HG03565 (cell line): Measurements from ENCODE around the gene MFNG.

Source experiments
- ATAC-seq: cut with Tn5 transposase; IDR thresholded peaks from one replicate; pipeline ENCODE4 v1.9.1; 2021; ENCODE audit warnings: mild to moderate bottlenecking, moderate library complexity; ENCODE audit not compliant: unreplicated experiment

Gene MFNG

GRCh38 chr22:37427135-37427710 is 59.0 kb downstream of the MFNG start, which contains the start of gene ELFN2:
Gene ELFN2 (minus strand): TSS chr22:37427479. CDS start chr22:37375534, 51,945 bp downstream.
- ATAC-seq: no peak

- no peak for ATAC-seq
Measured at GRCh38 chr22:37426706-37427134, 59.5 kb downstream of the MFNG start.

- ATAC-seq: no peak
Measured at GRCh38 chr22:37425800-37426705, 60.1 kb downstream of the MFNG start.

GRCh38 chr22:37425369-37425768 is 60.8 kb downstream of the MFNG start:
- no peak for ATAC-seq

- no peak for ATAC-seq
Measured at GRCh38 chr22:37423283-37423682, 62.9 kb downstream of the MFNG start.

- no peak for ATAC-seq
Measured at GRCh38 chr22:37421468-37421877, 64.7 kb downstream of the MFNG start.

- ATAC-seq: no peak
Measured at GRCh38 chr22:37420686-37421467, 65.3 kb downstream of the MFNG start.

- ATAC-seq: no peak
Measured at GRCh38 chr22:37419969-37420685, 66.1 kb downstream of the MFNG start.

GRCh38 chr22:37419370-37419968 is 66.7 kb downstream of the MFNG start:
- ATAC-seq: no peak
